Dermis microvascular lymphatic vessel endothelial cell (primary cell): Measurements from ENCODE around the gene TMEM217. TPM values are rescaled to one million over a fixed set of nuclear protein-coding genes. Genes with fewer than 3 reads are reported as not detected.

Source experiments
- DNase-seq, 2 donors: peaks; one replicate each; pipeline versions ENCODE4 v3.0.0 to v3.0.0-alpha.2; 2010; ENCODE audit warnings: low read depth in 2 of 2
- total RNA-seq: library from RNA; depleted of rRNA; stranded (reverse); fragments of >200 nt; gene quantifications from 2 replicates; pipeline ENCODE4 v1.2.1, GENCODE V29; 2014

TMEM217 gene
- total RNA-seq, 1 donor from 2014 or later = 8.6 TPM

DNA sequence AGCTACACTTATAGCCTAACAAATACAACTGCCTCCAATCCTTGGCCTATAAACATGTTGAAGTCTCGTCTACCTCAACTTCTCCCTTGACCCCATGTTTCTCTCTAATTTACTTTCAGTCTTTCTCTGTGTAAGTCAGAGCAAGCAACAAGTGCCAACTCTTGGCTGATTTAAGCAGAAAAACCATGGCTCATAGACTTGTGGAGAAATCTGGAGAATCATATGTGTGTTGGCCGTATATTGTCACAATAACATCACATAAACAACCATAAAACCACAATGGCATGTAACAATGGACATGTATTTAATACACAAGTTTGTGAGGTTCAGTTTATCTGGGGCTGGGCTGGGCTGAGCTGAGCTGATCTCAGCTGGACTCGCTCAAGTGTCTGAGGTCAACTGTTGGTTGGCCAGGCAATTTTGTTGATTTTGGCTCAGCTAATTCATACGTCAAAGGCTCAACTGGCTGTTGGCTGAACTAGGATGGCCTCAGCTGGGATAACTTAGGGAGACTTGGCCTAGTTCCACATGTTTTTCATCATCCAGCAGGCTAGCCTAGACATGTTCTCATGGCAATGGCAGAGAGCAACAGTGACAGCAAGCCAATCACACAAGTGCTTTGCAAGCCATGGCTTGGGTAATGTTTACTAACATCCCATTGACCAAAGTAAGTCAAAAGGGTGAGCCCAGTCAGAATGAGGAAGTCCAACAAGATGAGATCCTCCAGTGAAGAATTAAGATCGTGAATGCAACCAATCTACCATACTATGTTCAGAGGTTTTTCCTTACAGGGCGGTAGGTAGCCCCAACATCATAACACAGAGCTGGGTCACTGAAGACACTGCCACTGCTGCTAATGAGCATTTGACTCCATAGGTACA, 13.3 kb downstream of the TMEM217 start:
- peak; percentile 100 for DNase-seq

- DNase-seq = no peak
These were observed 14.1 kb downstream of the TMEM217 start for GRCh38 chr6:37243816-37244370.

- peak in 1 of 2 donors; percentile 5 for DNase-seq
These were observed 14.7 kb downstream of the TMEM217 start for GRCh38 chr6:37243131-37243815.

- peak; percentile 68 to 96 for DNase-seq
These were observed 15.4 kb downstream of the TMEM217 start for GRCh38 chr6:37242429-37243052.

- DNase-seq = no peak
These were observed 16.0 kb downstream of the TMEM217 start for GRCh38 chr6:37241775-37242428.

GRCh38 chr6:37241131-37241530, 16.8 kb downstream of the TMEM217 start:
- no peak for DNase-seq

GRCh38 chr6:37239950-37240713, 17.8 kb downstream of the TMEM217 start:
- DNase-seq = peak; percentile 65 to 98

GRCh38 chr6:37239526-37239925, 18.4 kb downstream of the TMEM217 start:
- DNase-seq = no peak

DNA sequence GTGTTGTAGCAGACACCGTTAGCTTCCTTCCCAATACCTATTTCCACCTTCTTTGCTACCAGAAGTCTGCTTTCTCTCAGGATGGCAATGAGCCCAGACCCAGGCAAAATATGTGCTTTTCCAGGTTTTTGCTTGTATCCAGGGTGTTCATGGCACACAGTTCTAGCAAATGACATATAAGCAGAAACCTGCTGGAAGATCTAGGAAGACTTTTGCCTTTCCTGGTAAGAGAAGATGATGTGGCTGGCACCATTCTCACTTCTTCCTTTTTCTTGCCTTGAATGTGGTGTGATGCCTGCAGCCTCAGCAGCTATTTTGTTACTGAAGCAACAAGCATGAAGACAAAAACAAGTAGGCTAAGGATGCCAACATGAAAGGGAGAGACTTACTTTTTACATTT, 19.6 kb downstream of the TMEM217 start:
- DNase-seq = no peak

GRCh38 chr6:37237789-37238188, 20.2 kb downstream of the TMEM217 start:
- no peak for DNase-seq

DNA sequence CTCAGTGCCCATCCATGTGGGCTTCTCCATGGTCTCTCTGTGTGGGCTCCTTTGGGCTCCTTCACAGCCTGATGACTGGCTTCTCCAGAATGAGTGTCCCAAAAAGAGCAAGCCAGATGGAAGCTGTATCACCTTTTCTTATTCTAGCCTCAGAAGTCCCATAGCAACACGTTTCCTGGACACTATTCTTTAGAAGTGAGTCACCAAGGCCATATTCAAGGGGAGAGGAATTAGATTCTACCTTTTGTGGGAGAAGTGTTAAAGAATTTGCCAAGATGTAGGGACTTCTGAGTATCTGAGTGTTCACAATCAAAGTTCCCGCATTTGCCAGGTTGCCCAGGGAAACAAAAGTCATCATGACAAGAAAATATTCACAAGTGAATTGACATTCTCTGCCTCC, 21.0 kb downstream of the TMEM217 start:
- DNase-seq = peak in 1 of 2 donors; percentile 64

- DNase-seq = no peak
These were observed 24.4 kb downstream of the TMEM217 start for GRCh38 chr6:37233541-37233940.

- no peak for DNase-seq
These were observed 25.4 kb downstream of the TMEM217 start for GRCh38 chr6:37232430-37233017.

DNA sequence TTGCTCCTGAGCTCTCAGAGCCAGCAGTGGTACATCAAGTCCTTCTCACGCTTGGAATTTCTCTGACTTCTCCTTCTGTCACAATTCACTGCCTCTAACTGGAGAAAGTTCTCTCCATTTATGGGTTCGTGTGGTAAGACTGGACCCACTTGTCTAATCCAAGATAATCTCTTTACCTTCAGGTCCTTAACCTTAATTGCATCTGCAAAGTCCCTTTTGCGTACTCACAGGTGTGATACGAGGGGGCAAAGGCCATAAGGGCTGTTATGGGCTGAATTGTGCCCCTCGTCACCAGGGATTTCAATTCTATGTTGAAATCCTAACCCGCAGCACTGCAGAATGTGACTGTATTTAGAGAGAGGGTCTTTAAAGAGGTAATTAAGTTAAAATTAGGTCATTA, 27.8 kb downstream of the TMEM217 start:
- DNase-seq = no peak

DNA sequence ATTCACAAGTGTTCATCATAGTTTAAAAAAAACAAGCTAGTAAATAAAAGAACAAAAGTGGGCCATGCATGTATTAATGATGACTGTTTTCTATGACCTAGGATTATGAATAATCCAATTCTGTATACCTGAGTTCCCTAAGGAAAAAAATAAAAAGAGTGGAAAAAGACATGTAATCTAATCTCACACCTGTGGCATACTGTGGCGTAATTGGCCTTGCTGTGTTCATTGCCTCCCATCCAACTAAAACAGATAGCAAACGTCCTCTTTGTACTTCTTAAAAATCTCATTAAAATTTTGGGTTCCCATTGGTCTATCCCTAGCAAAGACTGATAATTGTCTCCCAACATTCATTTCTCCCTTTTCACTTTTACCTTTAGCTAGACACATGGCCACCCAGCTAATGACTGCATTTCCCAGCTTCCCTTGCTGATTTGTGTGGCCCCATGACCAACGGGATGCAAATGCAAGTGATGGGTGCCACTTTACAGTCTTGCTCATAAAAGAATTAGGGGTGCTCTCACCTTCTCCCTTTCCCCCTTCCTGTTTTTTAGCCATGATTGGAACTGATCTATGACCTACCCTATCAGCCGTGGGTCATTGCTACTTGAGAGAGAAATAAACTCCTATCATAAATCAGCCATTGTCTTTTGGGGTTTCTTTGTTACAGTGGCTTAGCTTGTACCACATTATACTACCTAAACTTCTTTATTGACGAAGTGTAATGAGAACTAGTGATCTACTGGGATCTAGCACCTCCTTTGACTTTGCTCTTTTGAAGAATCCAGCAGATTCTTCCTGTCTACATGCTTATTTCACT, 32.4 kb downstream of the TMEM217 start:
- DNase-seq = no peak

DNA sequence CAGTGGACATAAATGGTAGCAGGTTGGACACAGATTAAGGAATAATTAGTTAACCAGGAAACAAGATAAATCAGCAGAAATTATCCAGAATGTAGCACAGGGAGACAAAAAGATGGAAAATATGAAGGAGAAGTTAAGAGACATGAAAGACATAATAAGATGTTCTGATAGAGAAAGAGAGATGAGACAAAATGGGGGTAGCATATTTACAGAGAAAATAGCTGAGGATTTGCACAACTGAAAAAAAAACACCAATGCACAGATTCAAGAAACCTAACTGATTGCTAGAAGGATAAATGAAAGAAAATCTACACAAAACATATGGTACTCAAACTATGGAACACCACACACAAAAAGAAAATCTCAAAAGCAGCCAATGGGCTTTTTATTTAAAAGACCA, 35.0 kb downstream of the TMEM217 start:
- no peak for DNase-seq

DNA sequence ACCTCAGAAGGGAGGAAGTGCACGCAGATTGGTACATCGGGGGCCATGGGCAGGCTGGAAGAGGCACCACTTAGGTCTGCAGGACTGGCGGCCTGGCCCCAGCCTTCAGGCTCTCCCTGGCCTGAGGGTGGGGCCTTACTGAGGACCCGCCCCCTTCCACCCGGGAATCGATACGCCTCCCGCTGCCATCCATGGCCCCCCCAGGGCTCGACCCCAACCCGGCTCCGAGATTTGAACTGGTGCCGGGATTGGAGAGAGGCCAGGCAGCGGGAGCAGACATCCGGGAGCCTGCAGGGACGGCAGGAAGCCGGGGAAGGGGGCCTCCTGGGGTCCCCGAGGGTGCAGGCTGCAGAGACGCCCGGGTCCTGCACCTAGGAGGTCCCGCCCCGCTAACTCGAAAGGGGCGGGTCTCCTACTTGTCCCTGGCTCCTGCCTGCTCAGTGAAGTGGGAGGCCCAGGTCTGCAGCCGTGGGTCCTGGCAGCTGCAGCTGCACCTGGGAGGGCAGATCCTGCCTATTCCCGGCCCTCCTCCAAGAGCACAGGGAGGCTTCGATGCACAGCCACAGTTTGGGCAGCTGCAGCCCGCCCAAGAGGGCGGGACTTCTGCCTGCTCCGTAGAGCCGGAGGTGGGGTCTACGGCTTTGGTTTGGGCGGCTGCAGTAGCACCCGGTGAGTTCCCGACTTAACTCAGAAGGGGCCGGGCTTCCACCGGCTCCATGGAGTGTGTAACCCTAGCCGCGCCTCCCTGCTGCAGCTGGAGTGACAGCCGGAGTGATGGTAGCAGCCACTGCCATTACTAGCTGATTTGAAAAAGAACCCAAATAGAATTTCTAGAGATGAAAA, 35.6 kb downstream of the TMEM217 start:
- DNase-seq = peak; percentile 61 to 79

DNA sequence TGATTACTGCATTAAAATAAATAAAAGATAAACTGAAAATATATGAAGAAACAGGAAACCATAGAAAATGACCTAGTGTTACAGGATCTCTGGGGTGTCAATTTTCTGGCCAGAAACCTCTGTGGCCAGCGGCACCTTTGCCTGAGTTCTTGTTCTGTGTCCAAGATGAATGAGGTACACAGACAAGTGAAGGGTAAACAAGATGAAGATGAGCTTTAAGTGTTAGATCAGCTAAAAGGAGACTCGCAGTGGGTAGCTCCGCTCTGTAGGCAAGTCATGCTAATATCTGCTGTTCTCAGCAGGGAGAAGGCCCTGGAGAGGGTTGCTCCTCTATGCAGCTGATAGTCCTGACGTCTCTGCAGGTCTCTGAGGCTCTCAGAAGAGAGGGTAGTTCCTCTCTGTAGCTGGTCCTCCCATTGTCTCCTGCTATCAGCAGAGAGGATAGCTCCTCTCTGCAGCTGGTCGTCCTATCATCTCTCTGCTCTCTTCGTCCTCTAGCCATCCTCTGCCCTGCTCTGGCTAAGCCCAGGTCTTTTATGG, 36.3 kb downstream of the TMEM217 start:
- DNase-seq = no peak
